GM19438 (cell line): Measurements from ENCODE around the gene ZBED6.
"Not testable (repeated sequence)": the region's sequence is repeated elsewhere in the genome, so short reads cannot be mapped to it uniquely, and the experiment has no call there.

Experiments used
- ATAC-seq: cut with Tn5 transposase; IDR thresholded peaks from one replicate; pipeline ENCODE4 v1.9.1; 2021; ENCODE audit warnings: low read depth; ENCODE audit not compliant: unreplicated experiment

The ZBED6 gene

DNA sequence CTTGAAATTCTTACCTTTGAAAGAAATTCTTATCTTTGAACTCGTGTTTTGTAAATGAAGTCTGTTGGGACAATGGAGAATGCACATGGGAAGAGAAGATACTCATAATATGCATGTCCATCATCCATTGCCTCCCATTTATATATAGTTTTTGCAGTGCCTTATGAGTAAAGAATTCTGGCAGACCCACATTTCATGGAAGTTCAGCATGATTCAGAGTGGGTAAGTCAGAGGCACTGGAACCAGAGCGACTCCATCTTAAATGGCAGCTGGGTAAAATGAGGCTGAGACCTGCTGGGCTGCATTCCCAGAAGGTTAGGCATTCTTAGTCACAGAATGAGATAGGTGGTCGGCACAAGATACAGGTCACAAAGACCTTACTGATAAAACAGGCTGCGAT lies 16.6 kb upstream of the ZBED6 start:
- no peak for ATAC-seq

- ATAC-seq: no peak
These were observed 13.5 kb upstream of the ZBED6 start for GRCh38 chr1:203781962-203782361.

- ATAC-seq: no peak
These were observed 5.5 kb upstream of the ZBED6 start for GRCh38 chr1:203789966-203790365.

DNA sequence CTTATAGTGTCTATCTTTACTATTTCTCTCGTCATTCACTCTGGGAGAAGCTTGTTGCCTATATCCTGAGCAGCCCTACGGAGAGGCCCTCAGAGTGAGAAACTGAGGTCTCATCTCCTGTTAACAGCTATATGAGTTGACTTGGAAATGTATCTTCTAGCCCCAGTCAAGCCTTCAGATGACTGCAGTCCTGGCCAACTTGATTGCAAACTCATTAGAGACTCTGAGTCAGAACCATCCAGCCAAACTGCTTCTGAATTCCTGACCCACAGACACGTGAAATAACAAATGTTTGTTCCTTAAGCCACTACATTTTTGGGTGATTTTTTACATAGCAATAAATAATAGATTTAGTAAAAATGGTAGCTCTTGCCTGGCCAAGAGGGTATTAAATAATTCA lies 3.9 kb upstream of the ZBED6 start:
- no peak for ATAC-seq

GRCh38 chr1:203792486-203792885 lies 2.9 kb upstream of the ZBED6 start:
- ATAC-seq: no peak

GRCh38 chr1:203793561-203793960 lies 1.9 kb upstream of the ZBED6 start:
- ATAC-seq: not testable (repeated sequence)

GRCh38 chr1:203794764-203795440 lies 521 bp upstream of the ZBED6 start:
- ATAC-seq: no peak

- peak; percentile 29 for ATAC-seq
These were observed 798 bp downstream of the ZBED6 start for GRCh38 chr1:203796236-203796605.

GRCh38 chr1:203797216-203797615 lies 1.8 kb downstream of the ZBED6 start:
- ATAC-seq: no peak

DNA sequence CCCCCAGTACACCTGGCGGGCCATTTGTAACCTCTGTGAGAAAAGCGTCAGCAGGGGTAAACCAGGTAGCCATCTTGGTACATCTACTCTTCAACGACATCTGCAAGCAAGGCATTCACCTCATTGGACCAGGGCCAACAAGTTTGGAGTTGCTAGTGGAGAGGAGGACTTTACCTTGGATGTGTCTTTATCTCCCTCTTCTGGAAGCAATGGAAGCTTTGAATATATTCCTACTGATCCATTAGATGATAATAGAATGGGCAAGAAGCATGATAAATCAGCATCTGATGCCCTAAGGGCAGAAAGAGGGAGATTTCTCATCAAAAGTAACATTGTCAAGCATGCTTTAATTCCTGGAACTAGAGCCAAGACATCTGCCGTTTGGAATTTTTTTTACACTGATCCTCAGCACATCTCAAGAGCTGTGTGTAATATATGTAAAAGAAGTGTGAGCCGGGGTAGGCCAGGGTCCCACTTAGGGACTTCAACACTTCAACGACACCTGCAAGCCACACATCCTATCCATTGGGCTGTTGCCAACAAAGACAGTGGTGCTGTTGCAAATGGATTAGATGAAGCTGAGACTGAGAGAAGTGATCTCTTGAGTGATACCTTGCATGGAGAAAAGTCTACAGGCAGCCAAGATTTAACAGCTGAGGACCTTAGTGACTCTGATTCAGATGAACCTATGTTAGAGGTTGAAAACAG lies 2.7 kb downstream of the ZBED6 start:
- no peak for ATAC-seq

- no peak for ATAC-seq
These were observed 3.7 kb downstream of the ZBED6 start for GRCh38 chr1:203799157-203799556.

DNA sequence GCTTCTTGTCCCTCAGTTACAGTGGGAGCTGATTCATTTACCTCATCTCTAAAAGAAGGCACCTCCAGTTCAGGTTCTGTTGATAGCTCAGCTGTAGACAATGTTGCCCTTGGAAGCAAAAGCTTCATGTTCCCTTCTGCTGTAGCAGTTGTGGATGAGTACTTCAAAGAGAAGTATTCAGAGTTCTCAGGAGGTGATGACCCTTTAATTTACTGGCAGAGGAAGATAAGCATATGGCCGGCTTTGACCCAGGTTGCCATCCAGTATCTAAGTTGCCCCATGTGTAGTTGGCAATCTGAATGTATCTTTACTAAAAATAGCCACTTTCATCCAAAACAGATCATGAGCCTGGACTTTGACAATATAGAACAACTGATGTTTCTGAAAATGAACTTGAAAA lies 4.5 kb downstream of the ZBED6 start:
- ATAC-seq: no peak

DNA sequence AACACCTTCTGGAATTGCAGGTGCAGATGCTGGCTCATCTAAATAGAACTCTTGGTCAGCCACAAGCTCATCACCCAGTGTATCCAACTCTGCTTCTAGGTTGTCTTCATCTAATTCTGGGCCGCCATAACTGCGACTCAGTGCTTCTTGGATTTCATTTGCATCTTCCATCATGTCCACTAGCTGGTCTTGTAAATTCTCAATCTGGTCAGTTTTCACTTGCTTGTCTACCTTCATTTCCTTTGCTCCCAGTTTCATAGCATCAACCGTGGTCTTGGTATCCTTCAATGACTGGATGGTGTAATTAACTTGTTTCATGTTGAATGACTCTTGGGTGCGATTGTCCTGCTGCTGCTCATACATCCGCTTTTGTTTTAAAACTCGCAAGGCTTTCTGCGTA lies 10.3 kb downstream of the ZBED6 start:
- no peak for ATAC-seq

GRCh38 chr1:203807196-203807595 lies 11.8 kb downstream of the ZBED6 start:
- ATAC-seq: no peak

DNA sequence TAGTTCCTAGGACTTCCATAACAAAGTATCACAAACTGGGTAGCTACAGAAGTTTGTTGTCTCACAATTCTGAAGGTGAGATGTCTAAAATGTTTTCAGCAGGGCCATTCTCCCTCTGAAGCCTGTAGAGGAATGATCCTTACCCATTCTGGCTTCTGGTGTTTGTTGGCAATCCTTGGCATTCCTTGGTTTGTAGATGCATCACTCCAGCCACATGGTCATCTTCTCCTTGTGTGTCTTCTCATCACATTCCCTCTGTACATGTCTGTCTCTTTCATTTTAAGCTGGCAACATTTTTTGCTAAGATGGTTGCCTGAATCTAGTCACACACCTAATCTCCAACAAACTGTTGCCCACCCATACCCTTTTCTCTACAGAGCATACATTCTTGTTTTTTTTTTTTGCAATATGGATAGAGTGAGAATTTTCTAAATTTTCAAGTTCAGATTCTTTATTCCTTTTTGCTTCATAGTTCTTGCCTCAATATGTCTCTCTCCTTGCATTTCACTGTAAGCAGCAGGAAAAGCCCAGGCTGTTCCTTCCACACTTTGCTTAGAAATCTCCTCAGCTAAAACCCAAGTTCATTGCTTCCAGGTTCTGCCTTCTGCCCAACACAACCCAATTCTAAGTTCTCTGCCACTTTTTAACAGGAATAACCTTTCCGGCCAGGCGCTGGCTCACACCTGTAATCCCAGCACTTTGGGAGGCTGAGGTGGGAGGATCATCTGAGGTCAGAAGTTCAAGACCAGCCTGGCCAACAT lies 18.3 kb downstream of the ZBED6 start:
- ATAC-seq: no peak

DNA sequence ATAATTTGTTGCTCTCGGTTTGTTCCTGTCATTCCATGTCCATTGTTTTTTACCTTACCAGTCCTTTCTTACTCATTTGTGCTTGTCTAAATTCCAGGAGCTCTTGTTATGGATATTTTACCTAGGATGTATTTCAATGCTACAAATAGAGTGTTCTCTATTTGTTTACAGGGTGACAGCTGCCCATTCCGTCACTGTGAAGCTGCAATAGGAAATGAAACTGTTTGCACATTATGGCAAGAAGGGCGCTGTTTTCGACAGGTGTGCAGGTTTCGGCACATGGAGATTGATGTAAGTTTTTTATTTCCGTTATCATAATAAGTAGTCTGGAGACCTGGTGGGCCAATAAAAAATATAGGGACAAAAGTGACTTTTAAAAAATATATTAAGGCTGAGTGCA lies 23.0 kb downstream of the ZBED6 start:
- no peak for ATAC-seq

- ATAC-seq: no peak
These were observed 27.9 kb downstream of the ZBED6 start for GRCh38 chr1:203823306-203823705.

GRCh38 chr1:203826175-203826574 lies 30.8 kb downstream of the ZBED6 start:
- no peak for ATAC-seq

DNA sequence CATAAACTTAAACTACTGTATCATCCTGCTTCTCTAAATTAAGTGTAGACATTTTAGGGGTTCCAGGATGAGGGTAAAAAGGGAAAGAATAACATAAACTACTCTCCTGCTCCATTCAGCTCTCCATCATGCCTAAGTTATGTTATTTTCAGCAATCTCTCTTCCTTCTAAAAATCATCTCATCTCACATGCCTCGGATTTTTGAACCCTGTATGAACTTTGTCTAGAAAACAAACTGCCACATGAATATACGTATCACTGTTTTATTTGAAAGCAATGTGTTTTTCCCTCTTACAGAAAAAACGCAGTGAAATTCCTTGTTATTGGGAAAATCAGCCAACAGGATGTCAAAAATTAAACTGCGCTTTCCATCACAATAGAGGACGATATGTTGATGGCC lies 32.6 kb downstream of the ZBED6 start:
- no peak for ATAC-seq

DNA sequence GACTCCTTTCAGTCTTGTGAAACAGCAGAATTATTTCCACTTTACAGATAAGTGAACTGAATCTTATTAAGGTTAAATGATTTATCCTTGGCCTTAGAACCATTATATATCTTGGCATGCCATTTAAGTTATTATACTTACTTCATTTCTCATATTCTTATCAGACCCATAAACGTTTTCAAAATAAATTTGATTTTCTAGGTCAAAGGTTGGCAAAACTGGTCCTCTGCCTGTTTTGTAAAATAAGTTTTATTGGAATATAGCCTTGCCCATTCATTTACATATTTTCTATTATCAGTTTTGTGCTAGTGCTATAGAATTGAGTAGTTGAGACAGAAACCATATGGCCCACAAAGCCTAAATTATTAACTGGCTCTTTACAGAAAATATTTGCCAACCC lies 33.1 kb downstream of the ZBED6 start:
- ATAC-seq: no peak

DNA sequence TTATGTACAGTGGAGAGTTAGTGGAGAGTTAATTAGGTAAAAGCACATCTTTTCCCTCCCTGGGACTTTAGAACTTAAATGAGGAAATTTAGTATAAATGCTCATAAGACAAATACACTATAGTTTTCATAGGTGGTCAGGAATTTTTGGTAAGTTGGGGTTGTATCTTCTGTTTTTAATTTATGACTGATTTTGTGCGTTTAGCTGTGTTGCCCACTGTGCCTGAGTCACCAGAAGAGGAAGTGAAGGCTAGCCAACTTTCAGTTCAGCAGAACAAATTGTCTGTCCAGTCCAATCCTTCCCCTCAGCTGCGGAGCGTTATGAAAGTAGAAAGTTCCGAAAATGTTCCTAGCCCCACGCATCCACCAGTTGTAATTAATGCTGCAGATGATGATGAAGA lies 33.8 kb downstream of the ZBED6 start:
- not testable (repeated sequence) for ATAC-seq

DNA sequence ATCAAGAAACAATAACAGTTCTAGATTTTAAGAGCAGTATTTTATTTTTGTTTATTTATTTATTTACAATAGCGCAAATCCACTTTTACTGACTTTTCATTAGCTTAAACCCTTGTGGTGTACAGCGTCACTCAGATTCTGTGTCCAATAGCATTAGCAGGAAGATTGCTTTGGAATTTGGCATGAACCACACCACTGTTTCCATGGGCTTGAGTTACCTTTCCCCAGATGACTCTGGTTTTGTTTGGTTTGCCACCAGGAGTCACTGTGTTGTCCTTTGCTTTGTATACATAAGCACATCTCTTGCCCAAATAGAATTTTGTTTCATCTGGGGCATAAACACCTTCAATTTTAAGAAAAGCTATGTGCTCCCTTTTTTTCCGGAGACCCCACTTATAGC lies 40.1 kb downstream of the ZBED6 start:
- no peak for ATAC-seq
